ENCODE measurements around the gene APOBEC3A. TPM values are rescaled to one million over a fixed set of nuclear protein-coding genes. Genes with fewer than 3 reads are reported as not detected.

APOBEC3A gene
- total RNA-seq, 1 donor from 2014 or later = not detected

DNA sequence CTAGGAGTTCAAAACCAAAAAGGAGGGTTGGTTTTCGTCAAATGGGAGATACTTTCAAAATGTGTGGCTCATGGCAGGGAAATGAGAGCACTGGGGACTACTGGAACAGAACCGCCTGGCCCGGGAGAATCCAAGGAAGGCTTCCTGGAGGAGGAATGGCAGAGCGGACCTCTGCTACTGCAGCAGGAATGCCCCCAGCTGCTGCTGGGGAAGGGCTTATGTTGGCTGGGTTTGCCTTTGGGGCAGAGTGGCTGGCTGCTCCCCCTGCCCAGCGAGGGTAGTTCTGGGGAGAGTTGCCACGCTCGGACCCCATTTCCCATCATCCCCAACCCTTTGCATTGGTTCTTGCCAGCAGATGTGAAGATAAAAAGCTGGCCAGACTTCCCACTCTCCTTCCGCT is 10.6 kb upstream of the APOBEC3A start:
- no peak overlapping the region for H3K27ac Mint-ChIP-seq (ENCODE audit: unreplicated experiment)
- H3K36me3 Mint-ChIP-seq (ENCODE audit: low read depth, unreplicated experiment) = no peaks in the 10 kb centered on the region
- H3K4me3 Mint-ChIP-seq (ENCODE audit: unreplicated experiment) = no peak overlapping the region
- H3K9me3 Mint-ChIP-seq (ENCODE audit: unreplicated experiment) = no peaks in the 10 kb centered on the region
- H3K4me1 Mint-ChIP-seq (ENCODE audit: unreplicated experiment) = peaks cover 4% of the 10 kb centered on the region
- TF ChIP-seq, protein P1, sequence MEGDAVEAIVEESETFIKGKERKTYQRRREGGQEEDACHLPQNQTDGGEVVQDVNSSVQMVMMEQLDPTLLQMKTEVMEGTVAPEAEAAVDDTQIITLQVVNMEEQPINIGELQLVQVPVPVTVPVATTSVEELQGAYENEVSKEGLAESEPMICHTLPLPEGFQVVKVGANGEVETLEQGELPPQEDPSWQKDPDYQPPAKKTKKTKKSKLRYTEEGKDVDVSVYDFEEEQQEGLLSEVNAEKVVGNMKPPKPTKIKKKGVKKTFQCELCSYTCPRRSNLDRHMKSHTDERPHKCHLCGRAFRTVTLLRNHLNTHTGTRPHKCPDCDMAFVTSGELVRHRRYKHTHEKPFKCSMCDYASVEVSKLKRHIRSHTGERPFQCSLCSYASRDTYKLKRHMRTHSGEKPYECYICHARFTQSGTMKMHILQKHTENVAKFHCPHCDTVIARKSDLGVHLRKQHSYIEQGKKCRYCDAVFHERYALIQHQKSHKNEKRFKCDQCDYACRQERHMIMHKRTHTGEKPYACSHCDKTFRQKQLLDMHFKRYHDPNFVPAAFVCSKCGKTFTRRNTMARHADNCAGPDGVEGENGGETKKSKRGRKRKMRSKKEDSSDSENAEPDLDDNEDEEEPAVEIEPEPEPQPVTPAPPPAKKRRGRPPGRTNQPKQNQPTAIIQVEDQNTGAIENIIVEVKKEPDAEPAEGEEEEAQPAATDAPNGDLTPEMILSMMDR (IDR thresholded peaks at IDR 0.05; ENCODE audit: unreplicated experiment) = no peak
- peaks cover 4% of the 10 kb centered on the region for H3K27me3 Mint-ChIP-seq (ENCODE audit: unreplicated experiment)
- no peak for DNase-seq (ENCODE audit: low spot score)

DNA sequence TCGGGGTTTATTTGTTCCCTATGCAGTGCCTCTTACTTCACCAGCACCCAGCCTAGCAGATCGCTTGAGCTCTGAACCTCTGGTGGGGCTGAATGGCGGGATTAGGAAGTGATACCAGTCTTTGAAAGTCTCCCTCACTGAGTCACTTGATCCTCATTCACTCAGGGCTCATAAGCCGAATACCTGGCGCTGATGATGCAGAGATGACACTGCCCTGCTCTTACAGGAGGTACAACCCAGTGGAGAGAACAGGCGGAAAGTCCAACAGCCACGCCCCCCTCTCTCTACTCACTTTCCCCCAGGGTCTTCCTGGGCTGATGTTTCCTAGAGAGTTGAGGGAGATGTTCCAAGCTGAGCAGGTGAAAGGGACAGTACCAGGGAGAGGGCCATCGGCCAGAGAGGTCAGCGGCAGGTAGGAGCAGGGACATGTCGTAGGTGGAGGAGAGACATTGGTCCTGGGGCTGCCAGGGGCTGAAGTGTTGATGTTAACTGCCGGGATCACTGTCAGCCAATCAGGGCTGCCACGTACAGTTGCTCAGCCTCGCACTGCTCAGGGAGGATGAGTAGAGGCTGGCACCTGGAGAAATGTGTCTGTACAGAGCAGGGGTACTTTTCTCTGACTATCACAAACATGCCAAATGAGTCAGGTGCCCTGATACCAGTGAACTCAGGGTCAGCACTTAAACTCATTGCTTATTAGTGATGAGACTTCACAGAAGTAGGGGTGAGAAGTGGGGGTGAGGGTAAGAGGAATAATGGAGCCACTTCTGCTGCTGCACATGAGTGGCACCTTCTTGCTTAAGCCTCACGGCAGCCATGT is 9.9 kb upstream of the APOBEC3A start:
- Mint-ChIP-seq H3K27ac (ENCODE audit: unreplicated experiment) (no peak overlapping the region), H3K4me3 (ENCODE audit: unreplicated experiment) (no peak overlapping the region), H3K4me1 (ENCODE audit: unreplicated experiment) (peaks cover 4% of the 10 kb centered on the region), H3K9me3 (ENCODE audit: unreplicated experiment) (no peaks in the 10 kb centered on the region), H3K27me3 (ENCODE audit: unreplicated experiment) (peaks cover 4% of the 10 kb centered on the region), H3K36me3 (ENCODE audit: low read depth, unreplicated experiment) (peaks cover 1% of the 10 kb centered on the region)
- TF ChIP-seq, protein P1 (IDR thresholded peaks at IDR 0.05; ENCODE audit: unreplicated experiment) = no peak
- no peak for DNase-seq (ENCODE audit: low spot score)

DNA sequence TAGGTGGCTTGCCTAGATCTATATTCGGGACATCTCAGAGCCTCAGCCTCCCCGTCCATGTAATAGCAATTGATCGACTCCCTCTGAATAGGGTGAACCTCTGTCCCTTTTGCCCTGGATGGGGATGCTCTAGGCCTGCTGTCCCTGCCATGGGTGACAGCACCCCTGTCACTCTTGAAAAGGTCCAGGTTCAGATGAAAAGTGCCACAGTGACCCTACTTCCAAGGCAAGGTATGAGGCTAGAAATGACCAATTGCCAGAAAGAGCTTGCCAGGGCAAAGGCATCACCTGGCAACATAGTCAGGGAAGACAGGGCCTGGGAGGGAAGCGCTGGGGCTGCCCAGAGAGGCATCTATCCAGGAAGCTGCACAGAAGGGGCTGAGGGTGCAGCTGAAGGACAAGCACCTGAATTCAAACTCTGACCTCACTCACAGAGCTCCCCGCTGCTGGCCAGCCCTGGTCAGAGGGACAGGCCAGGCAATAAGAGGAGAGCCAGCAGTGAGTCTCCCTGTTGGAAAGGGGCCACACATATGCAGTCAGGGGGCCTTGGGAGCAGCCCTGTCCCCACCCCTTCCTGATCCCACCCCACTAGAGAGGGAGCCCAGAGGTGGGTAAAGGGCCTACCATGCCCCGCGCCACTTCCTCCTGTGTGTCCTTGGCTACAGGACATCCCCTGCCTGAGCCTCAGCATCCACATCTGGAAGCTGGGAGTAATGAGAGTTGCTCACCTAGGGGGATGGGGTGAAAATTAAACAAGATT is 9.0 kb upstream of the APOBEC3A start:
- H3K4me3 Mint-ChIP-seq (ENCODE audit: unreplicated experiment) = no peak overlapping the region
- H3K27me3 Mint-ChIP-seq (ENCODE audit: unreplicated experiment) = peaks cover 4% of the 10 kb centered on the region
- peaks cover 4% of the 10 kb centered on the region for H3K36me3 Mint-ChIP-seq (ENCODE audit: low read depth, unreplicated experiment)
- no peaks in the 10 kb centered on the region for H3K9me3 Mint-ChIP-seq (ENCODE audit: unreplicated experiment)
- no peak overlapping the region for H3K27ac Mint-ChIP-seq (ENCODE audit: unreplicated experiment)
- peaks cover 3% of the 10 kb centered on the region for H3K4me1 Mint-ChIP-seq (ENCODE audit: unreplicated experiment)
- TF ChIP-seq, protein P1 (IDR thresholded peaks at IDR 0.05; ENCODE audit: unreplicated experiment) = no peak
- no peak for DNase-seq (ENCODE audit: low spot score)

DNA sequence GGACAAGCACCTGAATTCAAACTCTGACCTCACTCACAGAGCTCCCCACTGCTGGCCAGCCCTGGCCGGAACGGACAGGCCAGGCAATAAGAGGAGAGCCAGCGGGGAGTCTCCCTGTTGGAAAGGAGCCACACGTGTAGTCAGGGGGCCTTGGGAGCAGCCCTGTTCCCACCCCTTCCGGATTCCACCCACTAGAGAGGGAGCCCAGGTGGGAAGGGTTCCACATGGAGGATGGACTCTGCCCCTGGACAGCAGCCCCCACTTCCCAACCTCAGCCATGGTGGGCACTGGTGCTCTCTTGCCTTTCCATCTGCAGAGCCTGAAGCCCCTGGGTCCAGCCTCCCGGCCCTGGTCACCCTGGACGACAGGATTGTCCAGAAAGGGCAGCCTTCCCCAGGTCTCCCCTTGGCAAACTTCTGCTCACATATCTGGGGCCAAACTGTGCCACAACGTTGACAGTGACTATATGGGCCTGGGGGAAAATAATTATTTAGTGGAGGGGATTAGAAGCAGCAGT is 7.5 kb upstream of the APOBEC3A start:
- no peaks in the 10 kb centered on the region for H3K4me1 Mint-ChIP-seq (ENCODE audit: unreplicated experiment)
- no peak for DNase-seq (ENCODE audit: low spot score)
- peaks cover 6% of the 10 kb centered on the region for H3K27me3 Mint-ChIP-seq (ENCODE audit: unreplicated experiment)
- no peak overlapping the region for H3K27ac Mint-ChIP-seq (ENCODE audit: unreplicated experiment)
- TF ChIP-seq, protein P1 (IDR thresholded peaks at IDR 0.05; ENCODE audit: unreplicated experiment) = no peak
- H3K9me3 Mint-ChIP-seq (ENCODE audit: unreplicated experiment) = no peaks in the 10 kb centered on the region
- peaks cover 4% of the 10 kb centered on the region for H3K36me3 Mint-ChIP-seq (ENCODE audit: low read depth, unreplicated experiment)
- H3K4me3 Mint-ChIP-seq (ENCODE audit: unreplicated experiment) = no peak overlapping the region

Data from endothelial cell (in vitro differentiated cells).